ENCODE data around the gene TIAM2.

TIAM2 gene

GRCh38 chr6:155259897-155260296 lies 264.8 kb downstream of the TIAM2 start:
- Mint-ChIP-seq H3K4me1 (no peaks in the 10 kb centered on the region), H3K36me3 (ENCODE audit: low read depth) (peaks cover 27% of the 10 kb centered on the region)

GRCh38 chr6:155260686-155261085 lies 265.6 kb downstream of the TIAM2 start:
- Mint-ChIP-seq H3K27ac (no peak overlapping the region), H3K9me3 (no peaks in the 10 kb centered on the region), H3K27me3 (ENCODE audit: low read depth) (no peaks in the 10 kb centered on the region), H3K4me1 (no peaks in the 10 kb centered on the region), H3K4me3 (no peak overlapping the region), H3K36me3 (ENCODE audit: low read depth) (peaks cover 26% of the 10 kb centered on the region)
- TF ChIP-seq CTCF (IDR thresholded peaks at IDR 0.05; ENCODE audit: unreplicated experiment in 3 of 3), result no peak

More at GRCh38 chr6:155259897-155260296, 264.8 kb downstream of the TIAM2 start:
- TF ChIP-seq CTCF (IDR thresholded peaks at IDR 0.05; ENCODE audit: unreplicated experiment in 3 of 3), result no peak
- Mint-ChIP-seq H3K27ac (no peak overlapping the region), H3K4me3 (no peak overlapping the region), H3K27me3 (ENCODE audit: low read depth) (no peaks in the 10 kb centered on the region), H3K9me3 (no peaks in the 10 kb centered on the region)

- Mint-ChIP-seq H3K4me1 (no peaks in the 10 kb centered on the region), H3K36me3 (ENCODE audit: low read depth) (peaks cover 33% of the 10 kb centered on the region), H3K9me3 (no peaks in the 10 kb centered on the region), H3K4me3 (no peak overlapping the region), H3K27me3 (ENCODE audit: low read depth) (no peaks in the 10 kb centered on the region), H3K27ac (no peak overlapping the region)
- no peak for TF ChIP-seq CTCF (IDR thresholded peaks at IDR 0.05; ENCODE audit: unreplicated experiment in 3 of 3)
Measured at GRCh38 chr6:155261111-155261900, 266.2 kb downstream of the TIAM2 start.

GRCh38 chr6:155262655-155263054 lies 267.5 kb downstream of the TIAM2 start:
- H3K27ac Mint-ChIP-seq, result peak overlapping the region in 1 of 3 experiments; percentile 32
- H3K36me3 Mint-ChIP-seq (ENCODE audit: low read depth), result peaks cover 33% of the 10 kb centered on the region
- H3K4me3 Mint-ChIP-seq, result no peak overlapping the region
- no peak for TF ChIP-seq CTCF (IDR thresholded peaks at IDR 0.05; ENCODE audit: unreplicated experiment in 3 of 3)
- no peaks in the 10 kb centered on the region for H3K4me1 Mint-ChIP-seq
- no peaks in the 10 kb centered on the region for H3K9me3 Mint-ChIP-seq
- no peaks in the 10 kb centered on the region for H3K27me3 Mint-ChIP-seq (ENCODE audit: low read depth)

- Mint-ChIP-seq H3K4me1 (no peaks in the 10 kb centered on the region), H3K36me3 (ENCODE audit: low read depth) (peaks cover 34% of the 10 kb centered on the region), H3K9me3 (no peaks in the 10 kb centered on the region), H3K27me3 (ENCODE audit: low read depth) (no peaks in the 10 kb centered on the region), H3K27ac (no peak within 1 kb of the TSS), H3K4me3 (no peak within 1 kb of the TSS)
- no peak for TF ChIP-seq CTCF (IDR thresholded peaks at IDR 0.05; ENCODE audit: unreplicated experiment in 3 of 3)
Measured at GRCh38 chr6:155263373-155264063, 268.4 kb downstream of the TIAM2 start, which contains the start of gene CLDN20. Gene CLDN20, plus strand, starts transcription at chr6:155264013. Its CDS starts 11,707 bp downstream, at chr6:155275720.
